ENCODE measurements around the gene INTS13.

- TF ChIP-seq CTCF (IDR thresholded peaks at IDR 0.05) (no peak), POLR2AphosphoS5 (IDR thresholded peaks at IDR 0.05; ENCODE audit: low read depth, low read length) (no peak), MXI1 (IDR thresholded peaks at IDR 0.05; ENCODE audit: low read depth, low read length) (no peak), RAD21 (IDR thresholded peaks at IDR 0.05; ENCODE audit: low read length) (no peak), SMC3 (IDR thresholded peaks at IDR 0.05; ENCODE audit: low read depth, low read length) (no peak), NRF1 (IDR thresholded peaks at IDR 0.05; ENCODE audit: low read depth, low read length) (no peak), TCF12 (IDR thresholded peaks at IDR 0.05) (no peak), TAF1 (IDR thresholded peaks at IDR 0.05; ENCODE audit: borderline replicate concordance, low read depth, low read length) (no peak), ELF1 (IDR thresholded peaks at IDR 0.05) (no peak), EZH2phosphoT487 (IDR thresholded peaks at IDR 0.05; ENCODE audit: borderline replicate concordance, low read depth) (no peak), PBX3 (IDR thresholded peaks at IDR 0.05) (no peak), FOSL2 (IDR thresholded peaks at IDR 0.05; ENCODE audit: borderline replicate concordance, low read depth) (no peak), REST (IDR thresholded peaks at IDR 0.05; ENCODE audit: low read depth, low read length) (no peak)
Observed at GRCh38 chr12:26928661-26929060, 9.1 kb downstream of the INTS13 start.

All from SK-N-SH (cell line).